OCI-LY7 (cell line): ENCODE measurements around the gene SGTB.

Source experiments
- EZH2phosphoT487 ChIP-seq: fragments of 200-600 bp; sonication (generic); IDR thresholded peaks from 2 replicates; pipeline ENCODE4 v1.6.1; 2018; ENCODE audit warnings: low read depth, borderline replicate concordance, mild to moderate bottlenecking, mixed run types, antibody characterized with exemption, low read length, moderate library complexity, mixed read lengths
- TF ChIP-seq, protein P1 (sequence below): fragments of 200-600 bp; sonication (generic); conservative IDR thresholded peaks from 2 replicates; pipeline ENCODE4 v1.5.1; 2014; ENCODE audit warnings: mild to moderate bottlenecking, antibody characterized with exemption, low read length, moderate library complexity, mixed read lengths

DNA sequence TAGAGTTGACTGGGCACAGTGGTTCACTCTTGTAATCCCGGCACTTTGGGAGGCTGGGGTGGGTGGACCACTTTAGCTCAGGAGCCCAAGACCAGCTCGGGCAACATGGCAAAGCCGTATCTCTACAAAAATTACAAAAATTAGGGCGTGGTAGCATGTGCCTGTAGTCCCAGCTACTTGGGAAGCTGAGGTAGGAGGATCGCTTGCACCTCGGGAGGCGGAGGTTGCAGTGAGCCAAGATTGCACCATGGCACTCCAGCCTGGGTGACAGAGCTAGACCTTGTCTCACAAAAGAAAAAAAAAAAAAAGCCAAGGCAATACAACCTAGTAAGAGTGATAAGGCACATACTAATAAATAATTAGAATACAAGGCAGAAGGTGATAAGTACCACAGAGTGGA is 15.9 kb upstream of the SGTB start:
- TF ChIP-seq, protein P1, sequence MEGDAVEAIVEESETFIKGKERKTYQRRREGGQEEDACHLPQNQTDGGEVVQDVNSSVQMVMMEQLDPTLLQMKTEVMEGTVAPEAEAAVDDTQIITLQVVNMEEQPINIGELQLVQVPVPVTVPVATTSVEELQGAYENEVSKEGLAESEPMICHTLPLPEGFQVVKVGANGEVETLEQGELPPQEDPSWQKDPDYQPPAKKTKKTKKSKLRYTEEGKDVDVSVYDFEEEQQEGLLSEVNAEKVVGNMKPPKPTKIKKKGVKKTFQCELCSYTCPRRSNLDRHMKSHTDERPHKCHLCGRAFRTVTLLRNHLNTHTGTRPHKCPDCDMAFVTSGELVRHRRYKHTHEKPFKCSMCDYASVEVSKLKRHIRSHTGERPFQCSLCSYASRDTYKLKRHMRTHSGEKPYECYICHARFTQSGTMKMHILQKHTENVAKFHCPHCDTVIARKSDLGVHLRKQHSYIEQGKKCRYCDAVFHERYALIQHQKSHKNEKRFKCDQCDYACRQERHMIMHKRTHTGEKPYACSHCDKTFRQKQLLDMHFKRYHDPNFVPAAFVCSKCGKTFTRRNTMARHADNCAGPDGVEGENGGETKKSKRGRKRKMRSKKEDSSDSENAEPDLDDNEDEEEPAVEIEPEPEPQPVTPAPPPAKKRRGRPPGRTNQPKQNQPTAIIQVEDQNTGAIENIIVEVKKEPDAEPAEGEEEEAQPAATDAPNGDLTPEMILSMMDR = no peak
- no peak for TF ChIP-seq EZH2phosphoT487
